ENCODE measurements around the gene ACRBP.
A peak's percentile ranks its signal among the peaks of the same experiment; 100 is the strongest.

Gene ACRBP

DNA sequence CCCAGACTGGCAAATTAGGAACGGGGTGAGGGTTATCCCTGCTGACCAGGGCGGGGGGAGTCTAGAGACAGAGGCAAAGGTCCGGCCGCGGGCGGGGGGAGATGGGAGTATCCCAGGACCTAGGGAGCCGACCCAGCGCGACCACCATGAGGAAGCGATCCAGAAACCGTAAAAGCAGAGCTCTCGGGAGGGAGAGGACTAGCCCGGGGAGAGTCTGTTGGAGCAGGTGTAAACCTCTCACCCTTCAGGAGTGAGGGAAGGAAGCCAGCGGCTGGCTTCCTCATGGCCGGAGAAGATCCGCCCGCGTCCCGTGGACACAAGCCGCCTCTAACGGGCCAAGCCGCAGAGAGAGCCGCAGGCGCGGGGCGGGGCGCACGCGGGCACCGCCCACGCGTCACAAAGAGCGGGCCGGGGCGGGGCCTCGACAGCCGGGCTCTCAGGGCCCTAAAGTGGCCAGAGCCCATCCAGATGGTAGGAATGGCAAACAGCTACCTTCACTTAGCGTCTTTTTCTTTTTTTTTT lies at the start of gene ACRBP:
Gene ACRBP, minus strand, starts transcription at position 350 of the 522 bp plus-strand sequence. Its CDS starts 66 bp downstream, at position 284.
- DNase-seq (ENCODE audit: low read depth), result peak; percentile 62
- peak within 1 kb of the TSS; percentile 42 for H3K4me3 ChIP-seq (ENCODE audit: low read depth, low read length)
- TF ChIP-seq, protein P1, sequence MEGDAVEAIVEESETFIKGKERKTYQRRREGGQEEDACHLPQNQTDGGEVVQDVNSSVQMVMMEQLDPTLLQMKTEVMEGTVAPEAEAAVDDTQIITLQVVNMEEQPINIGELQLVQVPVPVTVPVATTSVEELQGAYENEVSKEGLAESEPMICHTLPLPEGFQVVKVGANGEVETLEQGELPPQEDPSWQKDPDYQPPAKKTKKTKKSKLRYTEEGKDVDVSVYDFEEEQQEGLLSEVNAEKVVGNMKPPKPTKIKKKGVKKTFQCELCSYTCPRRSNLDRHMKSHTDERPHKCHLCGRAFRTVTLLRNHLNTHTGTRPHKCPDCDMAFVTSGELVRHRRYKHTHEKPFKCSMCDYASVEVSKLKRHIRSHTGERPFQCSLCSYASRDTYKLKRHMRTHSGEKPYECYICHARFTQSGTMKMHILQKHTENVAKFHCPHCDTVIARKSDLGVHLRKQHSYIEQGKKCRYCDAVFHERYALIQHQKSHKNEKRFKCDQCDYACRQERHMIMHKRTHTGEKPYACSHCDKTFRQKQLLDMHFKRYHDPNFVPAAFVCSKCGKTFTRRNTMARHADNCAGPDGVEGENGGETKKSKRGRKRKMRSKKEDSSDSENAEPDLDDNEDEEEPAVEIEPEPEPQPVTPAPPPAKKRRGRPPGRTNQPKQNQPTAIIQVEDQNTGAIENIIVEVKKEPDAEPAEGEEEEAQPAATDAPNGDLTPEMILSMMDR (IDR thresholded peaks at IDR 0.05; ENCODE audit: insufficient read depth, low read depth, low read length, missing control alignments), result no peak

DNA sequence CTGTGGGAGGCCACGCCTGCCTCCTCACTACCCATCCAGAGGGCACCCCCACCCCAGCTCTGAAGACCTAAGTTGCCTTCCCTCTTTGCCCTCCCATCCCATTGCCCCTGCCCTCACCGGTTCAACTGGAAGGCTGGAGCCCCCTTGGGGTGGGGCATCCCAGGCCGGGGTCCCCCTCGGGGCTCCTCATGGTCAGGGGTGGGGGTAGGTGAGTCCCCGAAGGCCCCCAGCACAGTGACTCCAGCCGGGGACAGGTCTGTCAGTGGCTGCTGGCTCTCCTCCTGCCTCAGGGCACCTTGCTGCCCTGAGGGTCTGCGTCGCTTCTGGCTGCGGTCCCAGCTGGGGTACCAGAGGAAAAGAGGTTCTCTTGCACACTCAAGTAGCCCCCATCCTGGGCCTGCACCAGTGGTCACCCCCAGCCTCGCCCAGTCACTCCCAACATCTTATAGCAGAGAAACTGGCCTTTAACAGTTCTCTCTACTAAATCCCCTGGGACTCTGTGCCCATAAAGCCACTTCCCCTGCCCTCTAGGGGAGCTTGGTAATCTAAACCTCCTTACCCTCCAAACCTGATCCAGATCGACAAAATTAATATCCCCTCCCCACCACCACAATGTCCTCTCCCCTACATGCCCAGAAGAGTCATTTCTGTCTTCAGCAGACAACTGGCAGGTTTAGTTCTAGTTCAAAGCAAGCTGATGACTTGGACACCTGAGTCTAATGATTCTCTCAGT lies 48.2 kb upstream of the ACRBP start:
- TF ChIP-seq, protein P1 (IDR thresholded peaks at IDR 0.05; ENCODE audit: insufficient read depth, low read depth, low read length, missing control alignments), result no peak
- no peak for DNase-seq (ENCODE audit: low read depth)
- H3K4me3 ChIP-seq (ENCODE audit: low read depth, low read length), result no peak overlapping the region

- TF ChIP-seq, protein P1 (IDR thresholded peaks at IDR 0.05; ENCODE audit: insufficient read depth, low read depth, low read length, missing control alignments), result no peak
- DNase-seq (ENCODE audit: low read depth), result no peak
- no peak overlapping the region for H3K4me3 ChIP-seq (ENCODE audit: low read depth, low read length)
These were observed 47.5 kb upstream of the ACRBP start for GRCh38 chr12:6694701-6695100.

DNA sequence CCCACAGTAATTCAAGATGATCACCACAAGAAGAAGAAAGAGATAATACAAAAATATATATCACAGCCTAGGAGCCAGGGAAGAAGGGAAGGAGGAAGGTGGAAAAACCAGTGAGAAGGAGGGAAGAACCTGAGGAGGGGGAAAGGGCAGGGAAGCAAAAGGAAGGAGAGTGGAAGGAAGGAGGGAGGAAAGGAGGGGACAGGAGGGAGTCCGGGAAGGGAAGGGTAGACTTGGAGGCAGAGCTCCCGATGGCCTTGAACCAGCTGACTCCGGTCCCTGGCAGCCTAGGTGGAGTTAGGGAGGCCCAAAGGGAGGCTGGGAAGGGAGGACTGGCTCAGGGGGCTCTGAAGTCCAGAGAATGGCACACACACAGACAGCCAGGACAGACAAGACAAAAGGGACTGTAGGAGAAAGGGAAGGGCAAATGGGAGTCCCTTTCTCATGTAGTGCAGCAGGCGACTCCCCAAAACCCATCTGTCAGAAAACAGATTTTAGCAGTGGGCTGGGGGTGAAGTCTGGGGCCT lies 46.7 kb upstream of the ACRBP start:
- TF ChIP-seq, protein P1 (IDR thresholded peaks at IDR 0.05; ENCODE audit: insufficient read depth, low read depth, low read length, missing control alignments), result no peak
- DNase-seq (ENCODE audit: low read depth), result no peak
- no peak overlapping the region for H3K4me3 ChIP-seq (ENCODE audit: low read depth, low read length)

DNA sequence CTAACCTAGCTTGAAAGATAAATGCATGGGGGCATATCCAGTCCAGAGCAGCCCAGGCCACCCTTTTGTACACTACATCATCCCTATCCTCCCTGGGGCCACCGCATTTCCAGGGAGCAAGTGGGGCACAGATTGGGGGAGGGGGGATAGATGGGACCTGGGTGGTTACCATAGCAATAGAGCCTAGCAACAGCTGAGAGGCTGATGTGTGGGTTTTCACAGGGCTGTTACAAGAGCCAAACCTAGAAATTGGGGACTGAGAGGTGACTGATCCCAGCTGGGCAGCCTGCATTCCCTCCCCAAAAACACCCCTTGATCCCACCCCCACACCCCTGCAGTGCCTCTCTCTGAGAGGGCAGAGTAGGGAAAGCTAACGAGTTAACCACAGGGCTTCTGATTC lies 45.7 kb upstream of the ACRBP start:
- DNase-seq (ENCODE audit: low read depth), result no peak

GRCh38 chr12:6691473-6691872 lies 44.2 kb upstream of the ACRBP start:
- no peak for DNase-seq (ENCODE audit: low read depth)
- H3K4me3 ChIP-seq (ENCODE audit: low read depth, low read length), result no peak overlapping the region
- TF ChIP-seq, protein P1 (IDR thresholded peaks at IDR 0.05; ENCODE audit: insufficient read depth, low read depth, low read length, missing control alignments), result no peak

More for the DNA sequence above, 45.7 kb upstream of the ACRBP start:
- TF ChIP-seq, protein P1 (IDR thresholded peaks at IDR 0.05; ENCODE audit: insufficient read depth, low read depth, low read length, missing control alignments), result no peak
- H3K4me3 ChIP-seq (ENCODE audit: low read depth, low read length), result no peak overlapping the region

Data from GM12865 (cell line).